SK-N-DZ (cell line): ENCODE measurements around the gene SF3A1.
"Not testable (repeated sequence)": the region's sequence is repeated elsewhere in the genome, so short reads cannot be mapped to it uniquely, and the experiment has no call there.

Experiments
- DNase-seq: peaks from one replicate; pipeline ENCODE4 v3.0.0-alpha.2; 2015; ENCODE audit warnings: low spot score

SF3A1 gene

DNA sequence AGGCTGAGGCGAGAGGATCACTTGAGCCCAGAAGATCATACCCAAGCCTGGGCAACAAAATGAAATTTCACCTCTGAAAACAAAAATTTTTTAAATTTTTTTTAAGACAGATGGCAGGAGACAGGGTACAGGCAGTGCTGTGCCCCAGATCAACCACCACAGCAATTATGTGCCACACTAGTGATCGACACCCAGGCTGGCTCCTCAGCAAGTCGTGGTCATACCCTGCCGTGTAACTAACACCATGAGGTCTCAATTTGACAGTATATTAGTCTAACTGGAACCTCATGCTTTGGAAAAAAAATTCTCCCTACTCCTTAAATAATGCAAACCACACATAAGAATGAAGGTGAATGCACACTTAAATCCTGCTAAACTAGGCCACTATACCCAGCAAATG, 8.3 kb downstream of the SF3A1 start:
- DNase-seq = no peak

DNA sequence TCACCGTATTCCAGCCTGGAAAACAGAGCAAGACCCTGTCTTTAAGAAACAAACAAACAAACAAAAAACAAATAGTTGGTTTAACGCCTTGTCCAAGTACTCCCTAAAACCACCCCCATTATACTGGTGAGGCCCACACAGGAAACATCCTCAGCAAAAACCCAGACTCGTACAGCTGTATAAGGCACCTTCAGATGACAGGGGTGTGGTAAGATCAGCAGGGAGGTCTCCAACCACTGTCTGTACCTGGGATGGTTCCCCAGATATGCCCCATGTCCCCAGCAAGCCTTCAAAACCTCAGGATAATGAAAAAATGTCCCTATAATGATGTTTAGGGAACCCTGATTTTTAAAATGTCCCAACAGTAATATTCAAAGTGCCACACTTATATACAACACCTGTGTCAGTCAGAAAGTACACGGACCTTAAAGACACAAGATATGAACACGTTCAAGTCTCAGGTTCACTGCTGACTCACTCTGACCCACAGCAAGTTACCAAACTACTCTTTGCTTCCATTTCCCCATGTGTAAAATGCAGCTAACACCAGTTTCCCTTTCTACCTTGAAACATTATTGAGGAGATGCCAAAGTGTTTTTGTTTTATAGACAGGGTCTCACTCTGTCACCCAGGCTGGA, 9.3 kb downstream of the SF3A1 start:
- DNase-seq = no peak

GRCh38 chr22:30344447-30345200, 12.1 kb downstream of the SF3A1 start:
- no peak for DNase-seq

DNA sequence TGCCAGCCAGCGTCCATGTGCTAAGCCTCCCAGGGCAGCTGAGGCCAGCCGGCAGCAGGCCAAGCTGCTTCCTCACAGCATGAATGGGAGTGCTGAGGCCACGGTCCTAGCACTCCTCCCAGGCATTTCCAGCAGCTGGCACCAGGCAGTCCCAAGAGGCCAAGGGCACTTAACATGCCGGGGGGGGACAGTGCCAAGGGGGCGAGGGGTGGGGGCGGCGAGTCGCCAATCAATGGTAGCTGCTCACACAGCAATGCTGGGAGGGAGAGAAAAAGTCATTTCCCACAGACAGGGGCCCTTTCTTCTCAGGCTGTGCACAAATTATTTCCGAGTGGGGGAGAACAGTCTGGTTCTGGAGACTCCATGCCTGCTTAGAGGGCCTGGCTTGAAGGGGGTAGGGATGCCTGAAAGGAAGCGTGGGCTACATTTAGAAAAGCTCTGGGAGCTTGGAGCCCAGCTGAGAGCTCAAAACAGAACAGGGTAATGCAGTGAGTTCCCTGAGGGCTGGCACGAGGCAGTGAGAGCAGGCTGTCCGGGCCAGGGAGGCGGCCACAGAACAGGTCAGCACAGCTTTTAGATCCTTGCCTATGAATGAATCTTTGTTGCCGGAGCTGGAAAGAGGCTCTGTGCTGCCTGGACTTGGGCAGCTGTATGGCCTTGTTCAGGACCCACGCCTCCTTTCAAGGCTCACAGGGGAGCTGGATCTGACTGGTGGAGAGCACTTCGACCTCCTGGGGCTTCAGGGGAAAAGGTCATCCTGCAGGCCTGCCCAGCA, 15.6 kb downstream of the SF3A1 start:
- DNase-seq = no peak

GRCh38 chr22:30338802-30339201, 17.9 kb downstream of the SF3A1 start:
- DNase-seq = no peak

DNA sequence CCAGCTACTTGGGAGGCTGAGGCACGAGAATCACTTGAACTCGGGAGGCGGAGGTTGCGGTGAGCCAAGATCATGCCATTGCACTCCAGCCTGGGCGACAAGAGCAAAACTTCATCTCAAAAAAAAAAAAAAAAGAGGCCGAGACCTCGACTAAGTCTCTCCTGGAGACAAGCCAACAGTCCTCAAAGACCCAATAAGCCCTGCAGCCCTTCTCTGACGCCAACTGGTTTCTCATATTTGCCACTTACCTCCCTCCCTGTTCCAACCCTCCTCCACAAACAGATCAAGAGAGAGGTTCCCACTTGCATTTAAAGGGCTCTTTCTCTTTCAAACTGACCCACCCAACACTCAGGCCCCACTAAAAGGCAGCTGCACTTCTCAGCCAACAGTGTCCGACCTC, 18.4 kb downstream of the SF3A1 start:
- not testable (repeated sequence) for DNase-seq

GRCh38 chr22:30337461-30337778, 19.3 kb downstream of the SF3A1 start:
- no peak for DNase-seq

DNA sequence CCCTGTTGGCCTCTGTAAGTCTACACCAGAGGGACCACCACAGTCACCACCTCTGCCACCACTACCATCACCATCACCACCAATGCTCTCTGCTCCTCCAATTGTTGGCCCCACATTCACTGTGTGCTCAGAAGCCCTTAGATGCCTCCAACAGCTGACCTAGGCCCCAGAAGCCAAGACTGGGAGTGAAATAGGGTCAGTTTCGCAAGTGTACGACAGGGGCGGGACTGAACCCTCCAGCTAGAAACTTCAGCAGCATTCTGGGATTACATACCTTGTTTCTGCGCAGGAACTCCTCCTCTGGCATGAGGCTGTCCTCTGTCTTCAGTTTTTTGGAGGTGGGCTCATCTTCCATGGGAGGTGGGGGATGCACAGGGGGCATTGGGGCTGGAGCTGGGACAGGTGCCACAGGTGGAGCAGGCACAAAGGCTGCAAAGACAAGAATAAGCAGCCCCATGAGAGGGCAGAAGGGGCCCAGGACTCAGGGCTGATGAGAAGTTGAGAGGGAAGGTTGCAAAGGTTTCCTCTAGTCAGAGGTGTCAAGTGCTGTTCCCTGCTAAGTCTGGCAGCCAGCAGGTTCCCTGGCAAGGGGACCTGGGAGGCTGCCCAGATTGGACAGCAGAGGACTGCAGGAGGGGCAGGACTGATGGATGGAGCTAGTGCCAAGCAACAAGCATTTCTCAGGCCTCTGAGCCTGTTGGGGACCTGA, 19.8 kb downstream of the SF3A1 start:
- DNase-seq = no peak

DNA sequence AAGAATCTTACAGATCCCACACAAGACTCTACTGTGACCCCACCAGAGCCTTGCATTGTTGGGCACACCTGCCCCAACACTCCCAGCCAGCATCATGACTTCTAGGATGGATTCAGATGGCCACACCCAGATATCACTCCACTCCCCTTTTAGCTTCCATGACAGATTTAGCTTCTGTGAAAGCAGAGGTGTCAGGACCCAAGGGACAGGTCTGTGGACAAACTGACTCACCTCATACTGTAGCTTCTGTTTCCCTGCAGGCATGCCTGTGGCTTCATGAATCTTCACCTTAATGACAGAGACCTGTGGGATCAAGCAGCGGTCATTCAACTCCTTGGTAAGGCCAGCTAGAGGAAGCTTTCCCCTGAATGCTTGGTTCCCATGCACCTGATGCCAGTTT, 21.5 kb downstream of the SF3A1 start:
- no peak for DNase-seq

- DNase-seq = no peak
Observed at GRCh38 chr22:30334646-30335045, 22.0 kb downstream of the SF3A1 start.

DNA sequence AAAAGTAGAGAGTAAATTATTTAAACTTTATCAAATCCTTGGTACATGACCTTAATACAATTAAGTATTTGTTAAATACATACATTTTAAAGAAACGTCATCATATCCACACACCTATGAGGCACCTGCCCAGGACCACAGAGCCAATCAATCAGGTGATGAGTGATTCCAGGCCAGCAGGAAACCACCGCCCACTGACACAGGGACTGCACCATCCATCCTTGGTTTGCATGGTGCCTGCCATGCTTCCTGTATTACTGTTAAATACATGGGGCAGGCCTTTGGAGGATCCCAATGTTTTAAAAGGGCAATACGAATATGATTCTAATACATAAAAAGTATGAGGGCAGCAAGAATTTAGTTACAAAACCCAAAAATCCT, 23.0 kb downstream of the SF3A1 start:
- no peak for DNase-seq

- no peak for DNase-seq
Observed at GRCh38 chr22:30332994-30333706, 23.5 kb downstream of the SF3A1 start.

- DNase-seq = no peak
Observed at GRCh38 chr22:30332551-30332950, 24.1 kb downstream of the SF3A1 start.

GRCh38 chr22:30328466-30329049, 28.1 kb downstream of the SF3A1 start:
- no peak for DNase-seq

DNA sequence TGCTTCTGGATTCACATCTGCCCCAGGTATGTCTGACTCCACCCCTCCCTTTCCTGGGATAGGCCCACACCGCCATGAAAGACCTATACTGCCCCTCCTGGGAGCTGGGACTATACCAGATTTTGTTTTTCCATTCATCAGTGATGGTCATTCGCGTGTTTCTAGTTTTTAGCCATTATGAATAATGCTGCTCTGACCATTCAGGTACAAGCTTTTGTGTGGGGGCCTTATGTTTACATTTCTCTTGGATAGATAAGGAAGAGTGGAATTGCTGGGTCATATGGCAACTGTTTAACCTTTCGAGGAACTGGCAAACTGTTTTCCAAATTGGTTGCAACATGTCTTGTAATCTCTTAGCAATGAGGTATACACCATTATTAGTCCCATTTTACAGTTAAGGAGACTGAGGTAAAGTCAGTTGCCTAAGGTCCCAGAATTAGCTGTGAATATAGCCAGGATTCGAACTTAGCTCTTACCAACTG, 28.8 kb downstream of the SF3A1 start:
- DNase-seq = no peak

DNA sequence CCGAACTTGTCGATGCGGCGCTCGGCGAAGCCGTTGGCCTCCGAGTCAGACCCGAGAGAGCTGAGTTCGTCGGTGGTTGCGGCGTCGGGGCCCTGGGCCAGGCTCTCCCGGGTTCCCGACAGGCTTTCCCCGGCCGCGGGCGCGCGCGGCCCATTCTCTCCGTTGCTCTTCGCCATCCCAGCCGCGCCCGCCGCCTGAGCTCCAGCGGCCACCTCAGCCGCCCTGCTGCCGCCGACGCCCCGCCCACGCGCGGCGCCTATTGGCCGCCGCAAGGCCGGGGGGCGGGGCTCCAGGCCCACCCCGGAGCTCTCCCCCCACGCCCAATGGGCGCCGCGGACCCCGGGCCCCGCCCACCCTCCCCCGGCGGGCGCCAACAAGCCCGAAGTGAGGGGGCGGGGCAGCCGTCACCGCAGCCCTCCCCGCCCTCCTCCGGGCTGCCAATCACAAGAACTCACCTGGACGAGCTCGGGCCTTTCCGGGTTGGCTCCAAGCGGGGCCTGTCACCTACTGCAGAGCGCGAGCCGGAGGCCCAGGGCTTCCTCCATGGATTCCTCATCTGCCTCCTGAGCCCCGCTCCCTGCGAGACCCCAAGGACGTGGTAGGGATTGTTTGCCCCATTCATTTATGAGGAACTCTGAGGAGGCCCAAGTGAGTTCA, 29.9 kb downstream of the SF3A1 start, which contains the start of gene TBC1D10A:
Gene TBC1D10A (minus strand): TSS at position 236 of the 657 bp plus-strand sequence. CDS start 60 bp downstream, at position 176.
- peak; percentile 89 for DNase-seq

DNA sequence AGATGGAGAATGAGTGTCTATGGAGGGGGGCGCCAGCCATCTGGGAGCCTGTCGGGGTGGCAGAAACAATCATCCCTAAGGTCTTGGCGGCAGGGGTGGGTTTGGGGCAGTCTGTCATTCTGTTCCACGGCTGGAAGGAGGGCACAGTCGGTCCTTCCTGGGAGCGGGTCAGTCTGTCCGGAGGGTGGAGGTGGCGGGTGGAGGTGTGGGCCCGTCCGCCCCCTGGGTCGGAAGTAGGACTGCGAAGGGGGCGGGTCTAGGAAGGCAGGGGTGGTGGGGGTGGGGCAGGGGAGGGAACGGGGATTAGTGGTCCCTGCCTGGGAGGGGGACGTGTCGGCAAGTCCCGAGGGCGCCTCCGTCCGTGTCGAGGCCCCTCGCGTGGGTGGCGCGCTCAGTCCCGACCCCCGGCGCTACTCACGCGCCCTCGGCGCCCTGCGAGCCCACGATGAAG, 30.4 kb downstream of the SF3A1 start:
- DNase-seq = no peak

DNA sequence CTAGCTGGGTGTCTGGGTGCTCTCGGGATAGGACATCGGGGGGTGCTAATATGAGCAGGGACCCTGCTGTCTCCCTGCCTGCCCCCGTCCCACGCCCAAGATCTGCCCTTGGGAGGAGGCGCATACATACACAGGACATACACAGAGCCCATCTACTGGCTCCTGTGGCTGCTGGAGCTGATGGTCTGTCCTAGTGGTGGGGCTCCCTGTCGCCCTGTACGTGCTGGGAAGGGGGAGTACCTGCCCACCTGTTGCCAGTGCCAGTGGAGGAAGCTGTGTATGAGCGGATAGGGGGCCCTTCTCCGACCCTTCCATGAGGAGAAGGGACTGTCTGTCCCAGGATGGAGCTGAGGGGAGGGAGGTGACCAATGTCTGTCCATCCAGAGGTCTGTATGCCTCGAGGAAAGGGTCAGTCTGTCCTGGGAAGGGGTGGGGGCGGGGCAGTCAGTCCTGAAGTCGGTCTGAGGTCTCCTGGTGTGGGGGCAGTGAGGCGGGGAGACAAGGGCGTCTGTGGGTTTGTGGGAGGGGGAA, 30.9 kb downstream of the SF3A1 start:
- DNase-seq = no peak

DNA sequence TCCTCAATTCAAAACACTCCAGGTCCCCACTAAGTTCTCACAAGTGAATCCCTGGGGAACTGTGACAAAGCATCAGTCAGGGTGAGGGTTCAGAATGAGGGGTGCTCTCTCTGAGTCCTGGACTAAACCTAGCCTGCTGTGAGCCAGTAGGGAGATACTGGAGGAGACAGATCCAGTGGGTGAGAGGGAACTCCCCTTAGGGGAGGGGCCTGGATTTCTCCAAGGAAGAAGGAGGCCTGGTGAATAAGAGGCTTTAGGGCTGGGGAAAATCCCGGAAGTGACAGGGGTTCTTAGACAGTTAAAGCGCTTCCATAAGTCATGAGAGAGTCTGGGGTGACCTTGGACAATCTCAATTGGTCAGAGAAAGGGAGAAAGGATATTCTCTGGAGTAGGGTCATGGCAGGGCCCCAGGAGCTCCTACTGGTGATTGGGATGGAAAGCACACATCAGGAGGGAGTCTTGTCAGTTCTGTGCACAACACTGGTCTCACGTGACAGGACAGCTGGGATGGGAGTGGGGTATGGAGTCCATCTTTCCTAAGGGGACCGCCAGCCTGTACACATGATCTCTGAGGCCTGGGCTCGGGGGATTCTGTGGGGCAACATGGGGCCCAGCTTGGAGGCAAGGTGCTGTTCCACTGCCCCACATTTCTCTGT, 31.5 kb downstream of the SF3A1 start:
- no peak for DNase-seq
